Stimulated activated naive CD4-positive, alpha-beta T cell treated with Interleukin-2 at 50 U/mL for 16 hours (primary cell): ENCODE measurements around the gene MAB21L4.

ENCODE experiments used
- DNase-seq: peaks from one replicate; lab custom pipeline; 2025; lab: John Stamatoyannopoulos, UW

MAB21L4 gene

DNA sequence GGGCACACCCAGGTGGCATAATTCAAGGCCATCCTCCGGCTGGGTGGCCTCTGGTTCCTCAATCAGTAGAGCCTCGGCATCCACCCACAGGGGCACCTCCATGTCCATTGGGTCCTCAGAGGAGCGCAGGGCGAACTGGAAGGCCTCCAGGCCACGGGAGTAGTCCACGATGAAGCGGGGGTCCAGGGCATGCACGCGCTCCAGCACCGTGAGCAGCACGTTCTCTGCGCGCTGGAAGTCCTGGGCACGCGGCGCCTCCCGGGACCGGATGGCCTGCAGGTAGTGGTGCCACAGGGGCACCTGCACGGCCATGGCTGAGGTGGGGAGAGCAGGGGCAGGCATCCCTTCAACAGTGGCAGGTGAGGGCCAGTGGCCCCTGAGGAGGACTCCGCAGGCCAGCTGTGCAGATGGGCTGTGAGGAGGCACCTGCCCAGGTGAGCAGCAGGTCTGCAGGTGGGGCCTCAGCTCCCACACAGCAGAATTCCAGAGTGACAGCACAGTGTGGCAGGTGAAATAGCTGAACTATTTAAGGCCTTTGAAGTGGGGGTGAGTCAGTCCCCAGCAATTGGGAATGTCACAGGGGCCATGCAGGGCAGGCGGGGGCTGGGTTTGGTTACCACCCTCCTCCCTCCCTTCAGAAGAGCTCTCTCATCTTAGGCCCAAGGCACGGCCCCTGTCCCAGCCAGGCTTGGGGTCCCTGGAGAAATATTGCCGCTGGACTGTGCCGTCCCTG is at the start of gene MAB21L4:
MAB21L4 (minus strand) TSS at position 501 of the 733 bp plus-strand sequence; CDS start at position 342, 159 bp downstream.
- DNase-seq: no peak

DNA sequence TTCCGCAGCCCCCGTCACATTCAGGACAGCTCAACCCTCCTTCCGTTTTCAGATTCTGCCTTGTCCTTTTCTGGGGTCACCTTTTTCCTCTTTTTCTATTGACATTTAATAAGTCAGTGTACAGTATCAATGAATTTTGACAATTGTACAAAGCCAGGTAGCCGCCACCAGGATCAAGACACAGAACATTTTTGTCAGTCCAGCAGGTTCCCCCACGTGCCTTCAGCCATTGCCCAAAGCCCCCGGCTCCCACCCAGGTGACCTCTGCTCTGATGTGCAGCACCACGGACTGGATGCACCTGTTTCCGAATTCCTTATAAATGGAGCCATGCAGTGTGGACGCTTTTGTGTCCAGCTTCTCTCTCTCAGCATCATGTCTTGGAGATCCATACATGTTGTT is 40.1 kb upstream of the MAB21L4 start:
- DNase-seq: no peak

DNA sequence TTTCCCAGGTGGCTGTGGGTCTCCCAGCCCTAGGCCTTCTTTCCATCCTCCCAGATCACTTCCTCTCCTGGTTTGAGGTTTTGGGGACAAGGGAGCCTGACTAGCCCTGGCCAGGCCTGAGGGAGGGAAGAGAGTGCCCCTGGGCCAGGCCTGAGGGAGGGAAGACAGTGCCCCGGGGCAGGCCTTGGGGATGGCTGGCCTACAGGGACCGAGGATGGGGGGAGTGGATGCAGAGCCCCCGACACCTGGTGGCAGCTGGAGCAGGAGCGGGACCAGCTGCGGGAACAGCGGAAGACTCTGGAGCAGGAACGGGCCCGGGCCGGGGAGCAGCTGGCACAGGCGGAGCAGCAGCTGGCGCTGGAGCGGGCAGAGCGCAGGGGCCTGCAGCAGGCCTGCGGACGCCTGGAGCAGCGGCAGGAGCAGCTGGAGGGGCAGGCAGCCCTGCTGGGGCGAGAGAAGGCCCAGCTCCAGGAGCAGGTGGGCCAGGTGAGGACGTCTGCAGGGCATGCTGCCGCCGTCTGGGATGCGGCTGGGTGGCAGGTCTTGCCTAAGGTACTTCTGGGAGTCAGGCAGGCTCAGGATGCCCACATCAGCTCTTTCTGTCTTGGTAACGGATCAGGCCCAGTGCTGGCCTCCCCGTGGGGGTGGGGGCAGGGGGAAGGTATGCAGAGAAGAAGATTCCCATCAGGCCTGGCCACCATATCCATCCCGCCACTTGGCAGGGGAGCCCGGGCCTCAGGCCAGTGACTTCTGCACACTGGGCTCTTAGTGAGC is 39.3 kb upstream of the MAB21L4 start:
- DNase-seq: no peak

DNA sequence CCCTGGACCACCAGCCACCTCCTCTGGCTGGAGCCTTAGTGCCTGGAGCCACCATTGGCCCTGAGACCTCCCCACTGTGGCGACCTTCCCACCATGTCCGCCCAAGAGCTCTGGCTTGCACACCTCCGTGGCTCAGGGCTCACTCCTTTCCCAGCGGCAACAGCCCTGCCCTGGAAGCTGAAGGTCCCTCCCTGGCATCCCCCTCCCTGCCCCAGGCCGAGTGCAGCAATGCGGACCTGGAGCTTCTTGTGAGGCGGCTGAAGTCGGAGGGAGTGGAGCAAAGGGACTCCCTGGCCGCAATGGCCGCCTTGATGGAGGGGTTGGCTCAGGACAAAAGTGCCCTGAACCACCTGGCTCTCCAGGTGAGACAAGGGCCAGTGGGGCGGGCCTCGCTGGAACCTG is 38.7 kb upstream of the MAB21L4 start:
- no peak for DNase-seq

DNA sequence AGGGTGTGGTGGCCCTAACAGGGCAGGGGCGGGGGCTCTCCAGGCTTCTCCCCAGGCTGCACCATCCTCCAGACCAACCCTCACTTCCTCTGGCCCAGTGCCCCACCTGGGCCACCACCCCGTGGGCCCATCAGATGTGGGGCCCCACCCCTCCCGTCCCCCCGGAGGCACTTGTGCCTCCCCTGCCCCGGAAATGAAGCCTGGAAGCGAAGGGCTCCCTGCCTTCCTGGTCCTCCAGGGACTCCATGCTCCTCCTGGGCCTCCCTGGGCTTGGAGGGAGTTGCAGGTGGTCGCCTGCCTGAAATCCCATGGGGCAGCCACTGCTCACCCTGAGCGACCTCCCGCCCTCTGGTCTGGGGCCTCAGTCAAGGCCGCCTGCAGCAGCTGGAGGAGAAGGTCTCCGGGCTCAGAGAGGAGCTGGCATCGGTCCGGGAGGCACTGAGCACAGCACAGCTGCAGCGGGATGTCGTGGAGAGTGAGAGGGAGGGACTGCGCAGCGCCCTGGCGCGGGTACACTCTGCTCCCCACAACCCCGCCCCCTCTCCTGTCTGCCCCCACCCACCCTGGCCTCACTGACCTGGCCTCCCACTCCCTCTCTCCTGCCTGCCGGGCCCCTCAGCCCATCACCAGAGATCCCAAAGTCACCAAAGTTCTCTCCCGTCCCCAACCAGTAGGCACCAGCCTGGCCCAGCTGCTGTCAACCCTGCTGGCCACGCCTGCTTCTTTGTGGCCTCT is 38.2 kb upstream of the MAB21L4 start:
- no peak for DNase-seq

DNA sequence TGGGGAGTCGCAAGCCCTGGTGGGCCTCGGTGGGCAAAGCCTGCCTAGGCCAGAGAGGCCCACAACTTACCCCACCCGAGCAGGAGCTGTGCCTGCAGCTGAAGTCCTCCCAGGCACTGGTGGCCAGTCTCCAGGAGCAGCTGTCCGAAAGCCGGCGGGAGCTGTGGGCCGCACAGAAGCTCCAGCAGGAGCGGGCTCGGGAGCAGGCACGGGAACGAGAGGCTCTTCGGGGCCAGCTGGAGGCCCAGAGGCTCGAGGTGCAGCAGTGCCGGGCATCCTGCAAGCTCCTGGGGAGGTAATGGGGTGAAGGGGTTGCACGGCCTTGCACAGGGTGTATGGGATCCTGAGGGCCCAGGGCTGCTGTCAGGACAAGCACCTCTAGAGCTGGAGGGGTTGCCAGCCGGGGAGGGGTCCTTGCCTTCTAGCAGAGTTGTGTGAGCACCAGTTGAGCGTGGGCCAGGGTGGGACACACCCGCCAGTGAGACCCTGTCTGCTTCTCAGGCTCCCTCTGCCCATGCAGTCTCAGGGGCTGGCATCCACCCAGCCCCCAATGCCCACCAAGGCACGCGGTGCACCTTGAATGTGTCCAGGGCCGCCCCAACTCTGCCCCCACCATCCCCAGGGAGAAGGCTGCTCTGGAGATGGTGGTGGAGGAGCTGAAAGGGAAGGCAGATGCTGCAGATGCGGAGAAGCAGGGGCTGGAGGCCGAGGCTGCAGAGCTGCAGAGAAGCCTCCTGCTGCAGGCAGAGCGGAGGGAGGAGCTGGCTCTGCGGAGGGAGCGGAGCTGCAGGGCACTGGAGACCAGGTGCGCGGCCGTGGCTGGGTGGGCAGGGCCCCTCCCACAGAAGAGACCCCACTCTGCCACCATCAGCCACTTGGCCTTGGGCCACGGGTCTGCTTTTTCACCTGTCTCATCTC is 37.4 kb upstream of the MAB21L4 start:
- DNase-seq: no peak

DNA sequence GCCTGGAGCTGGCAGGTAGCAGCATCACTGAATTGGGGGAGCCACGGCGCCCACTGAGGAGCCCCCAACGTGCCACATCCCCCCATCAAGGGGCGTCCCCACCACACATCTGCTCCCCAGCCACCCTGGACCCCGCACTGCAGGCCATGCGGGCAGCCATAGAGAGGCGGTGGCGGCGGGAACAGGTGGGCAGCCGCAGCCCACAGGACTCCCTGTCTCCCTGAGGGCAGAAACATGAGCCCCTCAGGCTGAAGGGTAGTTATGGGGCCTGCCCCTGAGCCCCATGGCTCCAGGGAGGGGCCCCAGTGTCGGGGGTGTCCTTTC is 36.7 kb upstream of the MAB21L4 start:
- no peak for DNase-seq

DNA sequence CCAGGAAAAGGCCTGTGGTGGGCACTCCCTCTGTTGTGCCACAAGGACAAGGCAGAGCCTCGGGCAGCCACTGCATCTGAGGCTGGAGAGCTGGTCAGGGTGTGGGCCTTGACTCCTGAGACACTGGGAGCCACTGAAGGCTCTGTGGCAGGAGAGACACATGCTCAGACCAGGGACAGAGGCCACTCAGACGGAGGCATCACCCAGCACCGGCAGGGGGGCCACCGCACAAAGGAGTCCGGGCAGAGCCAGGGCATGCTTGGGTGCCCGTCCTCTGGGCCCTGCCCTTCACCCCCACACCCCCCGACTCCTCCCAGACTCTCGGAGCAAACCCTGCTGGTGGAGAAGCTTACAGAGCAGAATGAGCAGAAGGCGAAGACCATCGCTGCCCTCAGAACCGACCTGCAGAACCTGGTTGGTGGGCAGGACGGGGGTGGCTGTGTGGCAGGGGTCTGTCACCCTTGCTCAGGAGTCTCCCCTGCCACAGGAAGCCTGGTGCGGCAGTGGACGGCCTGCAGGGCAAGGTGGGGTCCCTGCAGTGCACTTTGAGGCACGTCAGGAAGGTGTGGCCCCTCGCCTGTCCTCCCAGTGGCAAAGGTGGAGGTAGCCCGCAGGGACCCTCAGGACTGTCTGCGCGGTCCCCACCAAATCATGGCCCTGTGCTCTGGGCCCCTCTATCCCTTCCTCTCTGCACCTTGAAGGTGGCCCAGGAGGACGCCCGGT is 36.2 kb upstream of the MAB21L4 start:
- no peak for DNase-seq

DNA sequence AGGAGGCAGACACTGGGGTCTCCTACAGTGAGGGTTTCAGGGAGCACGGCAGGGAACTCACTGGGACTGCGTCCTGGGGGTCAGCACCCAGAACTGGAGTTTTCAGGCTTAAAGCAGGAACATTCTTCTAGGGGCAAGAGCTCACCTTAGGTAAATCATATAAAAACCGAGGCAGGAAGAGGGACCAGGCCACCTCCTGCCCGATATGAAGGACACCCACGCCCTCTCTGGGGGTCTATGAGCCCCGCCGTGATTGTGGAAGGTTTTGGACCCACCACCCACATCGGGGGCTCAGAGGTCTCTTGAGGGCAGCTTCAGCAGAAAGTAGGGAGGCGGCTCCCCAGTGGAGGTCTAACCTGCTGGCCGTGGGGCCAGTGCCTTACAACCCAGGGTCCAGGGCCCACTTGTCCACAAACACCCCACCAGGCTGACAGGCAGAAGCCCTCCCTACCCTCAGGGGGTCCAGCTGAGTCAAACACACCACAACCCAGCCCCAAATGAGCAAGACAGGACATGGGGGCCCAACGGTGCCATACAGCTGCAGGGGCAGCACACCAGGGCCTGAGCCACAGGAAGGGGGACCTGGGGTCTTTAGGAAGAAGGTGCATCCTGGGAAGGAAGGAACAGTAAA is 35.5 kb upstream of the MAB21L4 start:
- no peak for DNase-seq

DNA sequence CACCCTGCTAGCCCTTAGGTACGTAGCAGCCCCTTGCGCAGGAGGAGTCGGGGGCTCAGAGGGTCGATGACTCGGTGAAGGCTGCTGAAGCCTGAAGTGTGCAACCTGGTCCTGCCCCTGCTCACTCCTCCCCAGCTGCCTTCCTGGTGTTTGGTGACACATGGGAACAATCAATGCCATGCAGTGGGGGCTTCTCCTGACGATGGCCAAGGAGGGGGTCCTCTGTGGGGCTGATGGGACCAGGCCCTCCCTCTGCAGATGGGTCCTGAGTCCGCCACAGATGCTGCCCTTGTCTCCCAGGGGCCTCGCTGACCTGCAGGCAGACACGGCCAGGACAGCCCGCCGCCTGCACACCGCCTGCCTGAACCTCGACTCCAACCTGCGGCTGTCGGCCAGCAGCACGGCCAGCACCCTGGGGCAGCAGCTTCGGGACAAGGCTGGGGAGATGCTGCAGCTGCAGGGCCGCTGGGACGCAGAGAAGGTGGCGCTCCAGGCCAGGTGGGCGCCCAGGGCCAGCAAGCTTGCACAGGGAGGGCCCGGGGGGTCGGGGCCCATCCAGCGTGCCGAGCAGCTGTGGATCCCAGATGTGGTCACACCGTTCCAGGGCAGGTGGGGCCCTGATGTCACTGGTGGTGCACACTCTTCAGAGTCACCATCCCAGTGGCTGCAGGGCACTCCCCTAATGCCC is 34.8 kb upstream of the MAB21L4 start:
- DNase-seq: no peak

DNA sequence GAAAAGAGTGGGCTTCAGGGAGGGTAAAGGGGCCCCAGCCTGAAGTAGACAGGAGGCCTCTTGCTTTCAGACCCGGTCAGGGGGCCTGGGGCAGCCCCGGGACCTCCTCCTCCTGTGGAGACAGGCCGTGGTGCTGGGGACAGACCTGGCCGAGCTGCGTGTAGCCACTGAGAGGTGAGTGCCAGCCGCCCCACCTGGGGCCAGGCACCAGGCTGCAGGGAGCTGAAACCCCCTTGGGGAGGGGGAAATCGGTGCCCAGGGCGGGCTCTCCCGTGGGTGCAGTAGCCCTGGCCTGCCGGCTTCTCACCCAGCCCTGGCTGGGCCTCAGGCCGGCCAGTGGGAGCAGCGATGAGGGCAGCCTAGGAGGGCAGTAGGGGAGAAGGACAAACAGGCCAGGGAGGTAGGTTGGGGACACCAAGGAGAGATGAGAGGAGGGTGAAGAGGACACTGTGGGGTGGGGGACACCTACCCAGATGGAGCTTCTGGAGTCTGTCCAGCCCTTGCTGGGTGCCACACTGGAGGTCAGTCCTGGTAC is 34.2 kb upstream of the MAB21L4 start:
- DNase-seq: no peak

DNA sequence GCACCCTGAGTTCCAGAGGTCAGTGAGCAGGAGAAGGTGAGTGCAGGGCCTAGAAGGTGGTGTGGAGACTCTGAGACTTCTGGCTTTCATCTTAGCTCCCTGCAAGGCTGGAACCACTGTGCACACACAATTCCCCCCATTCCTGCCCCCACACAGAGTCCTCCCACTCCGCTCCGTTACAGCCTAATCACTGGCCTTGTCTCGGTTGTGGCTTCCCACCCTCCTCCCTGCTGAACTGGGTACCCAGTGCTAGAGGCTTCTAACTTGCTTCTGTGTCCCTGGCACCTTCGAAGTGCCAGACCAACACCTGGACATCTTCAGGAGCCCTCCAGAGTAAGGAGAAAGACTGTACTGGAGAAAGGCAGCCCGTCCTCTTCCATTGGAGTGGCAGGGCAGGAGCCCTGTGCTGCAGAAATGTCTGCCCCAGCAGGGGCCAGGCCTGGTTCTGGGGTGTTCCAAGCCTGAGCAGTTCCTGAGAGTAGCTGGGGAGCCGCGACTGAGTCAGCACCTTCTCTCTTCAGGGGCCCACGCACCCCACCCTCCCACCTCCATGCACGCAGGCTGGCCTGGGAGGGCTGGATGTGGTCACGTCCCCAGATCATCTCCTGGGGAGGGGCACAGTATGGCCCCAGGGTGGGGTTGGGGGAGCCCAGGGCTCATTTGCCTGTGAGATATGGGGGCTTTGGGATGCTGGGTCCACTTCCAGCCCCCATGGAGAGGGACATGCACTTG is 33.6 kb upstream of the MAB21L4 start:
- DNase-seq: no peak

DNA sequence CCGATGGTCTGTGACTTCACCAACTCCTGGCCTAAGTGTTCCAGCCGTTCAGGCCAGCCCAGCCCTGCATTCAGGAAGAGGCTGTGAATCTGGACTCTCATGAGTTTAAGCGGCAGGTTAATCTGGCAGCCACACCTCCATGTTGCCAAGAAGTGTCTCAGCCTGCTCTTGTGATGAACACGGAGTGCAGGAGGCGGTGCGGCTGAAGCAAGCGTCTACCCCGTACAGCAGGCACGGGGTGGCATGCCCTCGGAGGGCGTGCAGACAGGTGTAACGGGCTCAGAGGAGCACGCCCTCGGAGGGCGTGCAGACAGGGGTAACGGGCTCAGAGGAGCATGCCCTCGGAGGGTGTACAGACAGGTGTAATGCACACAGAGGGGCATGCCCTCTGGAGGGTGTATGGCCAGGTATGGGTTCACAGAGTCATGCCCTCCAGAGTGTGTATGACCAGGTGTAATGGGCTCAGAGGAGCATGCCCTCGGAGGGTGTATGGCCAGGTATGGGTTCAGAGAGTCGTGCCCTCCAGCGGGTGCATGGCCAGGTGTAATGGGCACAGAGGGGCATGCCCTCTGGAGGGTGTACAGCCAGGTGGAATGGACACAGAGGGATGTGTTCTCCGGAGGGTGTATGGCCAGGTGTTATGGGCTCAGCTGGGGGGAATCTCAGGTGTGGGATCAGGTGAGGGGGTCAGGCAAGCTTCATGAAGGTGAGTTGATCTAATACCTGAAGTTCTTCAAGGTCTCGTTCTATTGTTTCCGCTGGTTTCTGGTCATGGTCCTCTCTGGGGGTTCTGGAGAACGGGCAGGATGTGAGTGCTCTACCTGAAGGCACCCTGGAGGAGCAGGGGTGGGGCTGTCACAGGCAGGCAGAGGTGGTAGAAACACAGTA is 32.8 kb upstream of the MAB21L4 start:
- no peak for DNase-seq

DNA sequence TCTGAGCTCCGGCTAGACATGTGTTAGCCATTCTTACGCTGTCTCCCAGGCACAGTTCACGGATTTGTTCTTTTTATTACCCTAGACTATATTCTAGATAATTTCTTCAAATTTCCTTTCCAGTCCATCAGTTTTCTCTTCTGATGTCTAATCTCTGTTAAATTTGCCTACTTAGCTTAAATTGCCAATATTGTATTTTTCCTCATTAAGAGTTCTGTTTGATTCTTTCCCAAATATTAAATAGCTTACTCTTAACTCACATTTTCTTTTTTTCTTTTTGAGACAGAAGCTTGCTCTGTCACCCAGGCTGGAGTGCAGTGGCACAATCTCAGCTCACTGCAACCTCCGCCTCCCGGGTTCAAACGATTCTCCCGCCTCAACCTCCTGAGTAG is 31.4 kb upstream of the MAB21L4 start:
- DNase-seq: no peak

DNA sequence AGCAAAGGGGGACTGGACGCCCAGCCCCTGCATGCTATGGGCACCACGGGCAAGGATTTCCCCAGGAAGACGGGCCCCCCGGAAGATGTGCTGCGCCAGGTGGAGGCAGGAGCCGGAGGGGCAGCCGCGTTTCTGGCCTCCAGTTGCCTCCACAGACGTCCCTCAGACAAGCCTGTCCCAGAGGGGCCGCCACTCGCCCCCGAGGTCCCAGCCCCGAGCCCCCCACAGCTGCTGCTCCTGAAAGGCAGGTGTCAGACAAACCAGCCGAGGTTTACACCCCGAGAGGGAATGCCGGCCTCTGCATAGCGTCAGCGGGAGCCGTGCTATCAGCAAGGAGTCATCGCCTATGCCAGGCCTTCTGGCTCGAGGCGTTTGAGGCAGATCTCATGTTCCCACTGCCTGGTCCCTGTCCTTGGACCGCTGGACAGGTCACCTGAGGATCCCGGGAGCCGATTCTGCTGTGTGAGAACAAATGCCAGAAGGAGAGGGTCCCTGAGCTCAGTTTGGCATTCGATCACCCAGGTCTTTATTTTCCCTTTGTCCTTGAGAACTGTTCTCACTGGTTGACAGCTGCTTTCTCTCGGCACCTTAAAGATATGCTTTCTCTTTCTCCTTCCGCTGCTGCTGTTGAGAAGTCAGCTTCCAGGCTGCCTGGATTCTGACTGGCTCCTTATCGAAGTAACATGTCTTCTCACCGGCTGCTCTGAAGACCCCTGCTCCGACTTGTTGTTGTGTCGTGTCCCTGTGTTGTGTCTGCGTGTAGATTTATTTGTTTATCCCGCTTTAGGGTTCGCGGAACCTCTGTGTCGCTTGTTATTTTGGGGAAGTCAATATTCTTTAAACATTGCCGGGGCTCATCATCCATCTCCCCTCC is 30.8 kb upstream of the MAB21L4 start:
- DNase-seq: no peak

DNA sequence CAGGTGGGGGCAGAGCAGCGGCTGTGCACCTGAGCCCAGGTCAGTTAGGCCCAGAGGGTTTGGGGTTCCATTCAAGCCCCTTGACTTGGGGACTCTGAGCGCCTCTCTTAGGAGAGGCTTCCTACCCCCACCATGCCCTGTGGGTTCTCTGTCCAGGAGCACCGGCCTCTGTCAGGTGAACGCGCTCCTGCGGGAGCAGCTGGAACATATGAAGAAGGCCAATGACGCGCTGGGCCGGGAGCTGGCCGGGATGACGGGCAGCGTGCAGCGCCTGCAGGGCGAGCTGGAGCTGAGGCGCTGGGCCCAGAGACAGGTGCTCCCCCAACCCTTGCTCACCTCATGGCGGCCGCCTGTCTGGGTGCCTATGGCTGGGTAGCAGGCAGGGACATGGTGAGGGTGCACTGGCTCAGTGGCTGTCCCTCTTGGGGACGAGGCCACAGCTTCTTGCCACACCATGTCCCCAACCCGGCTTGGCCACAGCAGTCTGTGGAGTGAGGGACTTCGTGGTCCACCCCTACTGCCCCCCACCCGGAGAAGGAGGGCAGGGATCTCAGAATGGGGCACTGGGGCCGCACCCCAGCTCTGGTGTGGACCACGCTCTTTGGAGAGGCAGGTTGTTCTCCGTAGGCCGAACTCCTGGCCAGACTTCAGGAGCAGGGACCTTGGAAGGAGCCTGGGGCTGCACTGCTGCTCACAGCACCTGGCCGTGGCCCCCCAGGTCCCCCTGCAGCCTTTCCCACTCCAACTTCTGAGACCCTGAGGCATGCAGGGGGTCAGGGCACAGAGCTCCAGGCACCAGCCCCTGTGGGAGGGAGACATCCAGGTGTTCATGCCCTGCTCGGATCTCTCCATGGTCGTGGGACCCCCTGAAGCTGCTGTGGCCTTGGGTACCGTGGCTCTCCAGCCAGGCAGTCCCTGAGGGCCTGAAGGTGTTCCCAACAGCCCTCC is 29.9 kb upstream of the MAB21L4 start:
- DNase-seq: no peak
